Activated CD4-positive, alpha-beta T cell treated with anti-CD3 and anti-CD28 coated beads, Interleukin-2, amount 50 U/mL, for 24 hours (primary cell): ENCODE measurements around the gene LRRC40.

Experiments used
- DNase-seq, 2 donors: peaks; one replicate each; pipeline ENCODE4 v3.0.0-alpha.2; 2020; ENCODE audit warnings: low read depth in 1 of 2, low spot score in 1 of 2

LRRC40 gene

GRCh38 chr1:70134148-70134547 lies 71.2 kb downstream of the LRRC40 start:
- DNase-seq = no peak

- DNase-seq = no peak
These were observed 88.3 kb downstream of the LRRC40 start for GRCh38 chr1:70117046-70117445.

GRCh38 chr1:70115315-70115714 lies 90.1 kb downstream of the LRRC40 start:
- DNase-seq = no peak

GRCh38 chr1:70112838-70113237 lies 92.5 kb downstream of the LRRC40 start:
- no peak for DNase-seq

- DNase-seq = no peak
These were observed 96.1 kb downstream of the LRRC40 start for GRCh38 chr1:70109241-70109640.

GRCh38 chr1:70103770-70104169 lies 101.6 kb downstream of the LRRC40 start:
- DNase-seq = no peak

- DNase-seq = no peak
These were observed 103.6 kb downstream of the LRRC40 start for GRCh38 chr1:70101774-70102173.

GRCh38 chr1:70101231-70101630 lies 104.1 kb downstream of the LRRC40 start:
- no peak for DNase-seq
